Endothelial cell of umbilical vein (primary cell): ENCODE data around the gene WDR93. TPM values are rescaled to one million over a fixed set of nuclear protein-coding genes. Genes with fewer than 3 reads are reported as not detected.
A peak's percentile ranks its signal among the peaks of the same experiment; 100 is the strongest.

ENCODE experiments used
- BruUV-seq: library from RNA; stranded (reverse); fragments of 400-500 nt; replicated peaks from 2 replicates; lab custom pipeline; 2021; lab: Mats Ljungman, UMichigan
- CTCF ChIA-PET: fragments of 300-600, 350-600 bp; sonication (Branson Sonifier 250); formaldehyde crosslinking; loops from one replicate; lab custom pipeline; 2021; ENCODE audit warnings: antibody characterized with exemption, inconsistent platforms; lab: Charles Lee
- POLR2A ChIA-PET: fragments of 300-600, 350-600 bp; sonication (Branson Sonifier 250); formaldehyde crosslinking; loops from one replicate; lab custom pipeline; 2021; ENCODE audit warnings: antibody characterized with exemption, inconsistent platforms; lab: Charles Lee
- DNase-seq: peaks from one replicate; pipeline ENCODE4 v3.0.0-alpha.2; 2011; ENCODE audit warnings: low read depth, low spot score
- FAIRE-seq: peaks from 2 replicates; lab custom pipeline; 2011; peaks lifted over from hg19 to GRCh38; lab: Jason Lieb, UNC
- H2AFZ ChIP-seq: 2 replicates; pipeline ENCODE4 v1.6.0; 2012; ENCODE audit warnings: low read depth, low read length, control low read depth, inconsistent platforms
- H3K27ac ChIP-seq: 2 replicates; pipeline ENCODE4 v1.5.1; 2011; ENCODE audit warnings: low read depth, mild to moderate bottlenecking, control low read depth, low read length, moderate library complexity; ENCODE audit not compliant: insufficient read depth
- H3K27me3 ChIP-seq, 2 experiments: 2 replicates each; pipeline versions ENCODE4 v1.6.0 to v1.6.1; 2011; ENCODE audit warnings: low read length in 2 of 2, mixed read lengths in 1 of 2; ENCODE audit not compliant: control insufficient read depth in 2 of 2, insufficient read depth in 2 of 2
- H3K36me3 ChIP-seq, 2 experiments: 2 replicates in 1 of 2; 3 replicates in 1 of 2; pipeline ENCODE4 v1.5.1; 2011; ENCODE audit warnings: low read length in 2 of 2, mild to moderate bottlenecking in 1 of 2, moderate library complexity in 1 of 2; ENCODE audit not compliant: control insufficient read depth in 2 of 2, insufficient read depth in 2 of 2; ENCODE audit errors: extremely low read depth in 1 of 2
- H3K4me1 ChIP-seq: 3 replicates; pipeline ENCODE4 v1.5.1; 2011; ENCODE audit warnings: mild to moderate bottlenecking, low read length; ENCODE audit not compliant: control insufficient read depth, insufficient read depth; ENCODE audit errors: extremely low read depth
- H3K4me2 ChIP-seq: 2 replicates; pipeline ENCODE4 v1.6.1; 2011; ENCODE audit warnings: low read length, control low read depth, mixed read lengths; ENCODE audit not compliant: insufficient read depth
- H3K4me3 ChIP-seq, 3 experiments: fragments of 200-600 bp in 1 of 3; sonication (generic), shearing (Covaris generic) in 1 of 3; replicated peaks in 1 of 3; 2 replicates each; pipeline ENCODE4 v1.5.1; 2011 to 2016; ENCODE audit warnings: control low read depth in 3 of 3, low read length in 3 of 3, mild to moderate bottlenecking in 2 of 3, inconsistent platforms in 1 of 3, low read depth in 1 of 3, moderate library complexity in 1 of 3; ENCODE audit not compliant: insufficient read depth in 1 of 3
- H3K79me2 ChIP-seq: 2 replicates; pipeline ENCODE4 v1.6.0; 2012; ENCODE audit warnings: low read length, inconsistent platforms; ENCODE audit not compliant: control insufficient read depth, insufficient read depth
- H3K9ac ChIP-seq: replicated peaks from 2 replicates; pipeline ENCODE3; 2011; ENCODE audit warnings: low read length, control low read depth; ENCODE audit not compliant: insufficient read depth; ENCODE audit errors: extremely low read depth
- H3K9me1 ChIP-seq: replicated peaks from 3 replicates; pipeline ENCODE4 v1.6.0; 2011; ENCODE audit warnings: mild to moderate bottlenecking, low read length; ENCODE audit not compliant: control insufficient read depth, insufficient read depth; ENCODE audit errors: extremely low read depth
- H3K9me3 ChIP-seq: replicated peaks from 2 replicates; pipeline ENCODE4 v1.5.1; 2012; ENCODE audit warnings: low read length, inconsistent platforms; ENCODE audit not compliant: control insufficient read depth, insufficient read depth
- H4K20me1 ChIP-seq: replicated peaks from 2 replicates; pipeline ENCODE3; 2011; ENCODE audit warnings: mild to moderate bottlenecking, low read length; ENCODE audit not compliant: control insufficient read depth, insufficient read depth; ENCODE audit errors: extremely low read depth
- POLR2A ChIP-seq: IDR thresholded peaks from 2 replicates; pipeline ENCODE4 v1.6.1; 2012; ENCODE audit warnings: low read depth, mild to moderate bottlenecking, control low read depth, low read length
- dilution Hi-C: fragments of 300-500 bp; cut with MboI; formaldehyde crosslinking; loops from one replicate; pipeline ENCODE4 v1.15.0; 2019; ENCODE audit warnings: low sequenced_read_pairs; ENCODE audit not compliant: extremely low pct_ligation_motif_present
- intact Hi-C: fragments of 100-400 bp; cut with micrococcal nuclease; formaldehyde crosslinking; loops from one replicate; pipeline ENCODE4 v1.10.0; 2022
- polyA plus RNA-seq, 4 experiments: library from polyadenylated mRNA; depleted of rRNA in 3 of 4; stranded (reverse) in 3 of 4; unstranded in 1 of 4; fragments of >200 nt; gene quantifications; 2 replicates each; pipeline versions ENCODE4 v1.2.1 to v1.2.3, GENCODE V29; 2011 to 2012; ENCODE audit warnings: missing spikeins in 1 of 4
- total RNA-seq: library from RNA; stranded (reverse); gene quantifications from 2 replicates; pipeline ENCODE4 v1.2.3, GENCODE V29; 2021
- TF ChIP-seq, protein P1 (sequence below), 2 donors: IDR thresholded peaks; 1 replicate in 1 of 2; 2 replicates in 1 of 2; pipeline ENCODE4 v1.5.1; 2011; ENCODE audit warnings: low read length in 2 of 2, mild to moderate bottlenecking in 2 of 2, moderate library complexity in 2 of 2, control low read depth in 1 of 2, inconsistent platforms in 1 of 2, low read depth in 1 of 2; ENCODE audit not compliant: insufficient read depth in 1 of 2; ENCODE audit errors: extremely low read depth in 1 of 2

WDR93 gene
- total and polyA plus RNA-seq, 2 donors (not counting 3 experiments of a cell fraction or from before 2014, with no cell fraction given): 0.07 TPM; not detected in 1

DNA sequence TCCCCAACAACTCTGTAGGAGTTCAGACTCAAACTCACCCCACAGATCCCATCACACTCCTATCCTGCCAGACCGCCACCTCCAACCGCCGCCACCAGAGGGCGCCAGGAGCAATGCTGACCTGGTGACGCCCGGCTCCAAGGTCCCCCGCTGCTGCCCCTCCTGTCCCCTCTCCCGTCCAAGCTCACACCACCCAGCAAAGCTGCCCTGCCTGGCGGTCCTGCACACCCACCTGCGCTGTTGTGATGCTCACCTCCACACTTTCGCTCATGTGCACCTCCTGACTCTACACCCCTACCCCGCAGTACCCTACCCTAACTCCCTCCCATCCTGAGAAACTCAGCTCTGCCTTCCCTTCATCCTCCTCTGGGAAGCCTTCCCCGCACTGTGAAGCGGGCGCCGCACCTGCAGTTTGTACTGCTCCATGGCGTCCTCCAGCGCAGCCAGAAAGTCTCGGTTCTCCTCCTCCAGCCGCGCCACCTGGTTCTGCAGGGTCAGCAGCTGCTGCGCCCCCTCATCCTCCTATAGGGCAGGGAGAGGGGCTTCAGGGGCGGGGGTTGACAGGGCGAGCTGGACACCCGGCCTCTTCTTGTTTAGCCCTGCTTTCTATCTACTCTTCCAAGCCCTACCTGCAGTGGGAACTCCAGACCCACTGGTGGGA lies 43.3 kb upstream of the WDR93 start:
- intact Hi-C loops: loop anchor here (1.0 kb wide), 1 partner anchor 26 kb away; no protein-coding TSS in a partner anchor
- ChIA-PET POLR2A (no interaction called here), CTCF (interaction anchor here (0.6 to 4.4 kb wide), 18 partner anchors 9 to 228 kb away, joined by 3 to 55 read pairs (median 4); no protein-coding TSS in a partner anchor)
- Histone ChIP-seq H3K79me2 (no peaks in the 10 kb centered on the region), H3K9ac (no peak overlapping the region), H3K27me3 (no peaks in the 10 kb centered on the region), H3K36me3 (peaks cover 0 to 5% of the 10 kb centered on the region in 2 experiments), H4K20me1 (no peaks in the 10 kb centered on the region), H3K4me3 (no peak overlapping the region), H2AFZ (no peak overlapping the region), H3K9me1 (no peaks in the 10 kb centered on the region), H3K9me3 (no peaks in the 10 kb centered on the region), H3K4me2 (no peak overlapping the region), H3K4me1 (no peaks in the 10 kb centered on the region), H3K27ac (no peak overlapping the region)
- BruUV-seq: no TSS peak
- dilution Hi-C loops: no loop called here
- TF ChIP-seq POLR2A: no peak
- TF ChIP-seq, protein P1, sequence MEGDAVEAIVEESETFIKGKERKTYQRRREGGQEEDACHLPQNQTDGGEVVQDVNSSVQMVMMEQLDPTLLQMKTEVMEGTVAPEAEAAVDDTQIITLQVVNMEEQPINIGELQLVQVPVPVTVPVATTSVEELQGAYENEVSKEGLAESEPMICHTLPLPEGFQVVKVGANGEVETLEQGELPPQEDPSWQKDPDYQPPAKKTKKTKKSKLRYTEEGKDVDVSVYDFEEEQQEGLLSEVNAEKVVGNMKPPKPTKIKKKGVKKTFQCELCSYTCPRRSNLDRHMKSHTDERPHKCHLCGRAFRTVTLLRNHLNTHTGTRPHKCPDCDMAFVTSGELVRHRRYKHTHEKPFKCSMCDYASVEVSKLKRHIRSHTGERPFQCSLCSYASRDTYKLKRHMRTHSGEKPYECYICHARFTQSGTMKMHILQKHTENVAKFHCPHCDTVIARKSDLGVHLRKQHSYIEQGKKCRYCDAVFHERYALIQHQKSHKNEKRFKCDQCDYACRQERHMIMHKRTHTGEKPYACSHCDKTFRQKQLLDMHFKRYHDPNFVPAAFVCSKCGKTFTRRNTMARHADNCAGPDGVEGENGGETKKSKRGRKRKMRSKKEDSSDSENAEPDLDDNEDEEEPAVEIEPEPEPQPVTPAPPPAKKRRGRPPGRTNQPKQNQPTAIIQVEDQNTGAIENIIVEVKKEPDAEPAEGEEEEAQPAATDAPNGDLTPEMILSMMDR (IDR thresholded peaks at IDR 0.05; ENCODE audit: extremely low read depth in 1 of 2, insufficient read depth in 1 of 2, low read depth in 1 of 2, low read length in 2 of 2): peak; percentile 95
- DNase-seq (peak; percentile 56), FAIRE-seq (peak; percentile 38)
